ENCODE measurements around the gene DKKL1.
"Not testable (repeated sequence)": the region's sequence is repeated elsewhere in the genome, so short reads cannot be mapped to it uniquely, and the experiment has no call there.

DKKL1 gene

GRCh38 chr19:49361438-49362047 lies 2.1 kb upstream of the DKKL1 start:
- no peak for DNase-seq (ENCODE audit: low read depth in 2 of 3, low spot score in 1 of 3)

DNA sequence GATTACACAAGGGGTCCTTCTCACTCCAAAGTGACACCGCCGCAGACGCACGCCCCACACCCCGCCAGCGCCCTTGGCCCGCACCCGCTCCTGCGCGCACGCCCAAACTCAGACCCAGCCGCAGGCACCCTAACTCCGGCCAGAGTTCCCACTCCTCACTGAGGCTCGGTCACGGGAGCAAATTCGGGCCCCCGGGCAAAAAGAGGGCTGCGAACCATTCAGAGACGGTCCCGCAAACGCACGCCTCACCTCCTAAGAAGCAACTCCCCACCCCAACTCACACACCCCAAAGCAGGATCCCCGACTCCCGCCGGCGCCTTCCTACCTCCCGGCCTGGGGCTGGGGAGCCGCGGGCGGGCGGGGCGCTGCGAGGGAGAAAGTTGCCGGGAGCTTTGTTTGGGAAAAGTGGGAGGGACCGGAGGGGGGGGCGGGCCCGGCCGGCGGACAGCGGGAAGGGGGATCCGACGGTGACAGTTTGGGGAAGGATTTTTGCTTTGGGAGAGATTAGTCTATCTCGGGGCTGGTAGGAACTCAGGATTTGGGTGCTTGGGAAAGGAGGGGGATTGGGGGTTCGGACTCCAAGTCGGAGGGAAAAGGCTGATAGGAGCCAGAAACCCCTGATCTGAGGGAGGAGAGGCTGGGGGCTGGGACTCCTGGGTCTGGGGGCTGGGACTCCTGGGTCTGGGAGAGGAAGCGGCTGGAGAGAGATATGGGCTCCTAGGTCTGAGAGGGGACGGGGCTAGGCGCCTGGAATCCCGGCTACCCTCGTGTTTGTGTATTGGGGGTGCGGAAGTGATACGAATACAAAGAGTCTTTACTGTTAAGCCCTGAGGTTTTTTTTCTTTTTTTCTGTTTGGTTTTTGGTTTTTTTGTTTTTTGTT lies 1.4 kb upstream of the DKKL1 start, which contains the start of gene TEAD2:
TSS of gene TEAD2 (minus strand) at position 369 of the 881 bp plus-strand sequence. CDS start 2,341 bp downstream, outside the sequence.
- no peak for DNase-seq (ENCODE audit: low read depth in 2 of 3, low spot score in 1 of 3)

GRCh38 chr19:49362929-49363267 lies 779 bp upstream of the DKKL1 start:
- no peak for DNase-seq (ENCODE audit: low read depth in 2 of 3, low spot score in 1 of 3)

DNA sequence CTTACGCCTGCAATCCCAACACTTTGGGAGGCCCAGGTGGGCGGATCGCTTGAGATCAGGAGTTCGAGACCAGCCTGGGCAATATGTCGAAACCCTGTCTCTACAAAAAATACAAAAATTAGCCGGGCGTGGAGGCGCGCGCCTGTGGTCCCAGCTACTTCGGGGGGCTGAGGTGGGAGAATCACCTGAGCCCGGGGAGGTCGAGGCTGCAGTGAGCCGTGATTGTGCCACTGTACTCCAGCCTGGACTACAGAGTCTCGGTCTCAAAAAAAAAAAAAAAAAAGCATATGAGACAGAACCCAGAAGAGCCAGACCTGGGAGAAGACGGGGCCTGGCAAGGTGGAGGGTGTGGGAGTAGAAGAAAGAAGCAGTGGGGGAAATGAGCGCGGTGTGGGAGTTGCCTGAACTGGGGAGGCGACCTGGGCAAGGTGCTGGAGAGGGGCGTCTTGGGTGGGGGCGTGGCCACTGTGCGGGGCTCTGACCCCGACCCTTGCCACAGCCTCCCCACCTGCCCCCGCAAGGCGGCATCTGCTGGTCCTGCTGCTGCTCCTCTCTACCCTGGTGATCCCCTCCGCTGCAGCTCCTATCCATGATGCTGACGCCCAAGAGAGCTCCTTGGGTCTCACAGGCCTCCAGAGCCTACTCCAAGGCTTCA lies 533 bp downstream of the DKKL1 start:
- no peak for DNase-seq (ENCODE audit: low read depth in 2 of 3, low spot score in 1 of 3)

DNA sequence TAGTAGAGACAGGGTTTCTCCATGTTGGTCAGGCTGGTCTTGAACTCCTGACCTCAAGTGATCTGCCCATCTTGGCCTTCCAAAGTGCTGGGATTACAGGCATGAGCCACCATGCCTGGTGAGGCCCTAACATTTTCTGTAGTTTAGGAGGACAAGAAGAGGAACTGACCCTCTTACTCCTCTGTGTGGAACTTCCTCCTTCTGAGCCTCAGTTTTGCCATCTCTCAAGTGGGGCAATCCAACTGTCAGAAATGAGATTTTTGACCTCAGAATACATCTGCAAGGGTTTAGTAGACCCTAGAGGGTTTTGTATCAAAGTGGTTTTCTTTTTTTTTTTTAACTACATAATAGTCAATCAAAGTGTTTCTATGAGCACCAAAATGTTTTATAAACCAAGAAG lies 2.4 kb downstream of the DKKL1 start:
- DNase-seq (ENCODE audit: low read depth in 2 of 3, low spot score in 1 of 3), result no peak

GRCh38 chr19:49368711-49369358 lies 5.2 kb downstream of the DKKL1 start:
- no peak for DNase-seq (ENCODE audit: low read depth in 2 of 3, low spot score in 1 of 3)

DNA sequence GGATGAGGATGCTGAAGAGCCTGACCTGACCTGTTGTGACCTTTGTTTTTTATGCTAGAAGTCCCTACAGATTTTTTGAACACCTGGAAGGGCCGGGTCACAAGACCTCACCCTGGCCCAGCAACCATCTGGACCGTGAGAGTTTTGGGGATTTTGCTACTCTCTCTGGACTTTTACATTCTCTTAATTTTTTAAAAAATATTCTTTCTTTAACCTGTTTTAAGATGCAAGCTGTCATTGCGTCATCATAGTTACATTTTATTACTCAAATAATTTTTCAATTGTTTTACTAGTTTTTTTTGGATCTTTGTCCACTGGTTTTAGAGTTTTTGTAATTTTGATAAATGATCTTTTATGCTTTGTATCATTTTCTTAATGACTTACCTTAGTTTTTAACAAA lies 7.5 kb downstream of the DKKL1 start:
- no peak for DNase-seq (ENCODE audit: low read depth in 2 of 3, low spot score in 1 of 3)

DNA sequence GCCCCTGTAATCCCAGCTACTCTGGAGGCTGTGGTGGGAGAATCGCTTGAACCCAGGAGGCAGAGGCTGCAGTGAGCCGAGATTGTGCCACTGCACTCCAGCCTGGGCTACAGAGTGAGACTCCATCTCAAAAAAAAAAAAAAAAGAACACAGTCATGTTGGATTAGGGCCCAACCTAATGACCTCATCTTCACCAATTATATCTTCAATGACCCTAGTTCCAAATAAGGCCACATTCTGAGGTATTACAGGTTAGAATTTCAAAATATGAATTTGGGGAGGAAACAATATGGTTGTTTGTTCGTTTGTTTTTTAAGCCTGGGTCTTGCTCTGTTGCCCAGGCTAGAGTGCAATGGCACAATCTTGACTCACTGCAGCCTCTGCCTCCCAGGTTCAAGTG lies 9.5 kb downstream of the DKKL1 start:
- not testable (repeated sequence) for DNase-seq (ENCODE audit: low read depth in 2 of 3, low spot score in 1 of 3)

DNA sequence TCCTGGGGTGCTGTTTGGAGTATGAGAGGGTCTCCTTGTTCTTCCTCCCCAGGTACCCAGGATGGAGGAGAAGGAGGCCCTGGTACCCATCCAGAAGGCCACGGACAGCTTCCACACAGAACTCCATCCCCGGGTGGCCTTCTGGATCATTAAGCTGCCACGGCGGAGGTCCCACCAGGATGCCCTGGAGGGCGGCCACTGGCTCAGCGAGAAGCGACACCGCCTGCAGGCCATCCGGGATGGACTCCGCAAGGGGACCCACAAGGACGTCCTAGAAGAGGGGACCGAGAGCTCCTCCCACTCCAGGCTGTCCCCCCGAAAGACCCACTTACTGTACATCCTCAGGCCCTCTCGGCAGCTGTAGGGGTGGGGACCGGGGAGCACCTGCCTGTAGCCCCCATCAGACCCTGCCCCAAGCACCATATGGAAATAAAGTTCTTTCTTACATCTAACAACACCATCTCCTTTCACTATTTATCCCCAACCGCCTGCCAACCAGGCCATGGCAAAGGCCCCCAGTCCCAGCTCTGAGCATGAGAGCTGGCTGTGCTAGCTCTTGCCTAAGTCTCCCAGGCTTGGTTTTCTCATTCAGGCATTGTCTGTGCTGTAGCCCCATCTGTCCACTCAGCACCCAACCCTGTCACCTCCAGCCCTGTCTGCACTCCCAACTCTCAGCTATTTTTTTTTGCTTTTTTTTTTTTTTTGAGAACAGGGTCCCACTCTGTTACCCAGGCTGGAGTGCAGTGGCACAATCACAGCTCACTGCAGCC lies 11.2 kb downstream of the DKKL1 start:
- no peak for DNase-seq (ENCODE audit: low read depth in 2 of 3, low spot score in 1 of 3)

DNA sequence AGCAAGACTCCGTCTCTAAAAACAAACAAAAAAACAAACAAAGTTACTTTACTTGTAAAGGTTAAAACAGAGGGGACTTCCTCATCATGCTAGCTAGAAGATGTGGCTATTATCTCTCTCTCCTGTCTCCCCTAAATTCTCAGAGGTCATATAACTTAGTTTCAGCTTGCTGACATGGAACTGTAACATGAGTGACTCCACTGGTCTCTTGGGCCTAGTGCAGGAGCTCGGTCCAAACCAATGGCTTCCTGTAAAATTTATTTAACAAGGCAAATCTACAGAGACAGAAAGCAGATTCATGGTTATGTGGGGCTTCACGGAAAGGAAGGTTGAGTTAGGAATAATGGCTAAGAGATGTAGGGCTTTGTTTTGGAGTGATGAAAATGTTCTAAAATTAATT lies 14.8 kb downstream of the DKKL1 start:
- no peak for DNase-seq (ENCODE audit: low read depth in 2 of 3, low spot score in 1 of 3)

DNA sequence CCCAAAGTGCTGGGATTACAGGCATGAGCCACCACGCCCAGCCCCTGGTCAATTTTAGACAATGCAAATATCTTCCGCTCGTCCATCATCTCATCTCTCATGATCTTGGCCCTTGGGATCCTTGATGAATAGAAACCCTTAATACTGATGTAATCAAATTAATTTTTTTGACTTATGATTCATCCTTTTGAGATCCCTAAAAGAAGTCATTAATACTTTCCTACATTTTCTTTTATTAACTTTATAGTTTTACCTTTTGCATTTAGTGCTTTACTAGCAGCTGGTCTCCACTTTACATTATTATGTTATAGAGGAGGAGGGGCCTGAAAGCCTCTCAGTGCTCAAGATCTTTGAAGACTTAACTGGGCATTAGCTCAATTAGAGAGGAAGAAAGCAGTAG lies 16.7 kb downstream of the DKKL1 start:
- DNase-seq (ENCODE audit: low read depth in 2 of 3, low spot score in 1 of 3), result no peak

GRCh38 chr19:49382639-49383038 lies 19.0 kb downstream of the DKKL1 start:
- DNase-seq (ENCODE audit: low read depth in 2 of 3, low spot score in 1 of 3), result no peak

DNA sequence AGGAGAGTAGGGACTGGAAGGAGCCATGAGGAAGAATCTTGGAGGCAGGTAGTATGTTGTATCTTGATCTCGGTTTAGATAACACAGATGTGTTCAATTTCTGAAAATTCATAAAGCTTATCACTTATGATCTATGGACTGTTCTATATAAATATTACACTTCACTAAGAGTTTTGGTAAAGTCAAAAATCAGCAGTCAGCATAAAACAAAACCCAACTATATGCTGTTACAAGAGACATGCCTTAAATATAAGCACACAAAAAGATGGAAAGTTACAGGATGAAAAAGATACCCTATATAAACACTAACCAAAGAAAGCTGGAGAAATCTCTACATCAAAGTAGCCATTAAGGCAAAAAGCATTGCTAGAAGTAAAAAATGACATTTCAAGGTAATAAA lies 19.9 kb downstream of the DKKL1 start:
- no peak for DNase-seq (ENCODE audit: low read depth in 2 of 3, low spot score in 1 of 3)

- peak; percentile 63 to 88 (median 66) for DNase-seq (ENCODE audit: low read depth in 2 of 3, low spot score in 1 of 3)
Observed at GRCh38 chr19:49387936-49388372, 24.3 kb downstream of the DKKL1 start, which contains the start of gene KASH5. Gene KASH5 (plus strand): TSS chr19:49388249. CDS start chr19:49390884, 2,635 bp downstream.

- DNase-seq (ENCODE audit: low read depth in 2 of 3, low spot score in 1 of 3), result no peak
Observed at GRCh38 chr19:49389406-49389805, 25.7 kb downstream of the DKKL1 start.

DNA sequence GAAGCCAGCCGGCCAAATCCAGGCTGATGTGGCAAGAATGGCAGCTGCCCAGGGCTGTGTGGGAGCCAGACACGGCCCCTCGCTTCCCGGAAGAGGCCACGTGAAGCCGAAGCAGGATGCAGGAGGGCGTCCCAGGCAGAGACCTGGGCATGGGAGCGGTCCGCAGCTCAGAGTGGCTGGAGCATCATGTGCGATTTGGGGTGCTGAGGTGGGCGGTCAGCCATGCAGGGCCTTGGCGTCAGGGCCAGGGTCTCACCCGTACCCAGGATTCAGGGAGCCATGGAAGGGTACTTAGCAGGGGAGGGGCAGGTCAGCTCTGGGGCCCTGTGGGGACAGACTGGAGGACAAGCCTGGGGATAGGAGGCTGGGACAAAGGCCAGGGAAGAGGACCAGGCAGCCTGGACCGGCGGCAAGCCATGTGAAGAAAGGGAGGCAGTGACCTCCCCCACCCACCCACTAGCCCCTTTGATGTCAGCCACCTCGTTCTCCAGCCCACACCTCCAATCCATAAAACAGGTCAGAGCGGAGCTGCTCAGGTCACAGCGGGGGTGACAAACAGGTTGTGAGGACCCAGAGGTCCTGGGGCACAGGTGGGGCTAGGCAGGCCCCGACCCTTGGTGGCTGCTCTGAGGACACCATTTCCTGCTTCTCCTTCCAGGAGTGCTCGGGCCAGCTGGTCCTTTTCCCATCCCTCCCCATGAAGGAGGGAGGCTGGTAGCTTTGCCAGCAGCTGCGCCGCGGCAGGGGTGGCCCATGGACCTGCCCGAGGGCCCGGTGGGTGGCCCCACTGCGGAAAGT lies 26.7 kb downstream of the DKKL1 start:
- no peak for DNase-seq (ENCODE audit: low read depth in 2 of 3, low spot score in 1 of 3)

GRCh38 chr19:49390929-49391359 lies 27.3 kb downstream of the DKKL1 start:
- no peak for DNase-seq (ENCODE audit: low read depth in 2 of 3, low spot score in 1 of 3)

DNA sequence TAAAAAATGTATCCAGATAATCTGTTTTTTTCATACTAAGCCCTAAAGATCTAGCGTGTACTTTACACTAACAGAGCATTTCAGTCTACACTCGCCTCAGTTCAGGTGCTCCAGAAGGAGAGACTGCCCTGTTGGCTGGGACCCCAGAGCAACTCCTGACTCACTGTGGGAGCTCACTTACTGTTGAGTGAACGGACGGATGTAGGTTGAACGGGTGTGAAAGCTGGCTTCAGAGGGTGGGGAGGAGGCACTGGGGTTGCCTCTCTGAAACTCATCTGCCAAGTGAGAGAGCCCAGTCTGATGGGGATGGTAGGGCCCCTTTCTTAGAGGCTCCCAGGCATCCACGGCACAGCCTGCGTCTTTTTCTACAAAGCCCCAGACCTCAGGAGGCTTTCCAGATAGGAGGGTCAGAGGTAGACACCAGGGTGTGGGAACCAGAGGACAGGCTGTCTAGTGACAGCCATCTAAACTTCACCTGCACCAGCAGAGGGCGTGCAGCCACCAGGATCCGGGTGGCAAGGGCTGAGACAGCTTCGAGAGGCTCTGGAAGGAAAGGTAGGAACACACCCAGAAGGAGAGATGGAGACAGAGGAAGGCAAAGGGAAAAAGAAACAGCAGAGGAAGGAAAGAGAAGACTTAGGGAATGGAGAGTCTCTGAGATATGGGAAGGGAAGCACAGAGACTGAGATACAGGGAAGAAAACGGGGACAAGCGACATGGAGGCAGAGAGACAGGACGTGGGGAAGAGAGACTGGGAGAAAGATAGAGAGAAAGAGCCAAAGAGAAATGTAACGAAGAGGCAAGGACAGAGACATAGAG lies 28.1 kb downstream of the DKKL1 start:
- peak; percentile 57 to 76 (median 59) for DNase-seq (ENCODE audit: low read depth in 2 of 3, low spot score in 1 of 3)

- DNase-seq (ENCODE audit: low read depth in 2 of 3, low spot score in 1 of 3), result no peak
Observed at GRCh38 chr19:49393881-49394280, 30.2 kb downstream of the DKKL1 start.

All from stimulated activated CD4-positive, alpha-beta T cell treated with anti-CD3 and anti-CD28 coated beads, Interleukin-12 subunit alpha, Interleukin-12 subunit beta, amount 100 ng/mL, for 48 hours (primary cell).